B cell (primary cell): ENCODE data around the gene CBX4. TPM values are rescaled to one million over a fixed set of nuclear protein-coding genes. Genes with fewer than 3 reads are reported as not detected.

ENCODE experiments used
- ATAC-seq: fragments of 200-7000 bp; cut with Tn5 transposase; one replicate; pipeline ENCODE4 v1.10.0; 2021; ENCODE audit warnings: low read depth, mild to moderate bottlenecking, moderate number of reproducible peaks, moderate library complexity
- CTCF ChIA-PET: fragments of 350-600 bp; sonication (Branson Sonifier 250); formaldehyde crosslinking; loops from one replicate; lab custom pipeline; 2021; ENCODE audit warnings: antibody characterized with exemption, inconsistent platforms; lab: Charles Lee
- POLR2A ChIA-PET: fragments of 350-600 bp; sonication (Branson Sonifier 250); formaldehyde crosslinking; loops from one replicate; lab custom pipeline; 2021; ENCODE audit warnings: antibody characterized with exemption; lab: Charles Lee
- DNase-seq: peaks from one replicate; pipeline ENCODE4 v3.0.0; 2013
- H2AFZ ChIP-seq: 2 replicates; pipeline ENCODE4 v1.6.1; 2012; ENCODE audit warnings: mild to moderate bottlenecking, low read depth, low read length; ENCODE audit not compliant: insufficient read depth, poor library complexity, severe bottlenecking
- H3K27ac ChIP-seq, 2 donors: 1 replicate in 1 of 2; 2 replicates in 1 of 2; pipeline ENCODE4 v1.5.1; 2012 to 2013; ENCODE audit warnings: low read length in 2 of 2, mild to moderate bottlenecking in 2 of 2, moderate library complexity in 1 of 2
- H3K27me3 ChIP-seq, 4 experiments: fragments of 200-600 bp in 1 of 4; sonication (generic) in 1 of 4; replicated peaks in 1 of 4; 1 replicate in 2 of 4; 2 replicates in 2 of 4; pipeline versions ENCODE4 v1.6.1 to v1.7.0; 2013 to 2016; ENCODE audit warnings: low read length in 3 of 4, mild to moderate bottlenecking in 2 of 4, mixed read lengths in 1 of 4, moderate library complexity in 1 of 4; ENCODE audit not compliant: insufficient read depth in 4 of 4, control insufficient read depth in 3 of 4; ENCODE audit errors: control extremely low read depth in 1 of 4
- H3K36me3 ChIP-seq, 2 experiments: replicated peaks in 1 of 2; 1 replicate in 1 of 2; 2 replicates in 1 of 2; pipeline versions ENCODE4 v1.6.1 to v1.7.1; 2013; ENCODE audit warnings: low read length in 1 of 2; ENCODE audit not compliant: insufficient read depth in 2 of 2, control insufficient read depth in 1 of 2; ENCODE audit errors: control extremely low read depth in 1 of 2, extremely low read depth in 1 of 2
- H3K4me1 ChIP-seq, 2 donors: fragments of 200-600 bp in 1 of 2; sonication (generic) in 1 of 2; 1 replicate in 1 of 2; 2 replicates in 1 of 2; pipeline versions ENCODE4 v1.5.1 to v1.6.1; 2013 to 2017; ENCODE audit warnings: low read length in 2 of 2; ENCODE audit not compliant: control insufficient read depth in 2 of 2, insufficient read depth in 2 of 2
- H3K4me2 ChIP-seq: replicated peaks from 2 replicates; pipeline ENCODE3; 2012; ENCODE audit warnings: mild to moderate bottlenecking, low read depth, low read length; ENCODE audit not compliant: poor library complexity, severe bottlenecking
- H3K4me3 ChIP-seq, 5 experiments: fragments of 200-600 bp in 1 of 5; sonication (generic) in 1 of 5; 1 replicate in 3 of 5; 2 replicates in 2 of 5; pipeline versions ENCODE4 v1.5.1 to v1.7.0; 2011 to 2016; ENCODE audit warnings: low read length in 4 of 5, mild to moderate bottlenecking in 4 of 5, low read depth in 2 of 5, control low read depth in 1 of 5, moderate library complexity in 1 of 5; ENCODE audit not compliant: insufficient read depth in 1 of 5; ENCODE audit errors: control extremely low read depth in 1 of 5, extremely low read depth in 1 of 5
- H3K79me2 ChIP-seq: fragments of 200-600 bp; sonication (generic); one replicate; pipeline ENCODE4 v1.6.0; 2016; ENCODE audit warnings: low read length; ENCODE audit not compliant: control insufficient read depth, insufficient read depth
- H3K9ac ChIP-seq: fragments of 200-600 bp; sonication (generic); 2 replicates; pipeline ENCODE4 v1.6.1; 2017; ENCODE audit warnings: mild to moderate bottlenecking, low read length, moderate library complexity
- H3K9me3 ChIP-seq, 3 donors: one replicate each; pipeline versions ENCODE4 v1.6.1 to v1.7.1; 2013; ENCODE audit warnings: low read length in 2 of 3; ENCODE audit not compliant: control insufficient read depth in 2 of 3, insufficient read depth in 1 of 3; ENCODE audit errors: control extremely low read depth in 1 of 3
- H4K20me1 ChIP-seq: 2 replicates; pipeline ENCODE4 v1.6.0; 2012; ENCODE audit warnings: mild to moderate bottlenecking, low read length; ENCODE audit not compliant: insufficient read depth, control insufficient read depth, poor library complexity, severe bottlenecking
- H3K27ac Mint-ChIP-seq: one replicate; pipeline ENCODE4 v1.8.0; 2021; ENCODE audit warnings: mixed read lengths
- H3K27me3 Mint-ChIP-seq: one replicate; pipeline ENCODE4 v1.8.0; 2021; ENCODE audit warnings: mixed read lengths
- H3K4me1 Mint-ChIP-seq: one replicate; pipeline ENCODE4 v1.8.0; 2021; ENCODE audit warnings: mixed read lengths
- H3K4me3 Mint-ChIP-seq: one replicate; pipeline ENCODE4 v1.8.0; 2021; ENCODE audit warnings: mixed read lengths
- H3K9me3 Mint-ChIP-seq: one replicate; pipeline ENCODE4 v1.8.0; 2022; ENCODE audit warnings: mixed read lengths; ENCODE audit not compliant: insufficient read depth
- EZH2 ChIP-seq: IDR thresholded peaks from 2 replicates; pipeline ENCODE4 v1.6.1; 2012; ENCODE audit warnings: borderline replicate concordance, low read depth, mild to moderate bottlenecking, moderate library complexity, low read length; ENCODE audit not compliant: insufficient read depth, poor library complexity, severe bottlenecking
- WGBS: methylation state at CpG from one replicate; pipeline ENCODE4 v1.1.5; 2013; ENCODE audit warnings: missing lambda C conversion rate; ENCODE audit not compliant: insufficient coverage; 5-methylcytosine and 5-hydroxymethylcytosine counted together
- intact Hi-C: fragments of 100-400 bp; cut with micrococcal nuclease; formaldehyde crosslinking; loops from one replicate; pipeline ENCODE4 v1.10.0; 2022
- polyA plus RNA-seq: library from polyadenylated mRNA; depleted of rRNA; stranded (reverse); fragments of >200 nt; gene quantifications from 2 replicates; pipeline ENCODE4 v1.2.3, GENCODE V29; 2012
- total RNA-seq, 2 donors: library from RNA; stranded (reverse); fragments of 120-200 nt in 1 of 2; gene quantifications; 1 replicate in 1 of 2; 2 replicates in 1 of 2; pipeline versions ENCODE4 v1.2.3 to v1.2.4, GENCODE V29; 2013 to 2022
- TF ChIP-seq, protein P1 (sequence below): fragments of 200-600 bp; IDR thresholded peaks from one replicate; pipeline ENCODE4 v1.8.0; 2022; ENCODE audit warnings: antibody characterized with exemption, mild to moderate bottlenecking

CBX4 gene
- total and polyA plus RNA-seq, 2 donors (not counting 1 experiment from before 2014, with no cell fraction given): 81.9 to 115 TPM

GRCh38 chr17:79811868-79812352, 27.3 kb downstream of the CBX4 start:
- H3K4me3 ChIP-seq: peak overlapping the region in 1 of 5 experiments; percentile 25
- no peaks in the 10 kb centered on the region for H3K79me2 ChIP-seq
- H3K9me3 ChIP-seq: peaks cover 0 to 70% (median 0%) of the 10 kb centered on the region in 3 donors
- ChIA-PET POLR2A (interaction anchor here (1.3 to 3.4 kb wide), 3 partner anchors 10 to 27 kb away, joined by 3 to 10 read pairs (median 8); partner anchors contain the start of gene CBX4), CTCF (interaction anchor here (0.6 to 3.6 kb wide), 10 partner anchors 8 to 160 kb away, joined by 3 to 21 read pairs (median 4); partner anchors contain the start of genes CBX4 and CBX8)
- no peaks in the 10 kb centered on the region for H3K36me3 ChIP-seq
- H3K27ac ChIP-seq: no peak overlapping the region
- Mint-ChIP-seq H3K27ac (peak overlapping the region; percentile 65), H3K9me3 (no peaks in the 10 kb centered on the region), H3K4me3 (peak overlapping the region; percentile 58), H3K27me3 (peaks cover 51% of the 10 kb centered on the region), H3K4me1 (peaks cover 29% of the 10 kb centered on the region)
- H3K27me3 ChIP-seq: peaks cover 0 to 90% (median 70%) of the 10 kb centered on the region in 4 experiments
- 3% methylated on average over 9 of the region's 20 CpGs for WGBS
- peaks cover 47 to 66% of the 10 kb centered on the region in 2 donors for H3K4me1 ChIP-seq
- TF ChIP-seq, protein P1, sequence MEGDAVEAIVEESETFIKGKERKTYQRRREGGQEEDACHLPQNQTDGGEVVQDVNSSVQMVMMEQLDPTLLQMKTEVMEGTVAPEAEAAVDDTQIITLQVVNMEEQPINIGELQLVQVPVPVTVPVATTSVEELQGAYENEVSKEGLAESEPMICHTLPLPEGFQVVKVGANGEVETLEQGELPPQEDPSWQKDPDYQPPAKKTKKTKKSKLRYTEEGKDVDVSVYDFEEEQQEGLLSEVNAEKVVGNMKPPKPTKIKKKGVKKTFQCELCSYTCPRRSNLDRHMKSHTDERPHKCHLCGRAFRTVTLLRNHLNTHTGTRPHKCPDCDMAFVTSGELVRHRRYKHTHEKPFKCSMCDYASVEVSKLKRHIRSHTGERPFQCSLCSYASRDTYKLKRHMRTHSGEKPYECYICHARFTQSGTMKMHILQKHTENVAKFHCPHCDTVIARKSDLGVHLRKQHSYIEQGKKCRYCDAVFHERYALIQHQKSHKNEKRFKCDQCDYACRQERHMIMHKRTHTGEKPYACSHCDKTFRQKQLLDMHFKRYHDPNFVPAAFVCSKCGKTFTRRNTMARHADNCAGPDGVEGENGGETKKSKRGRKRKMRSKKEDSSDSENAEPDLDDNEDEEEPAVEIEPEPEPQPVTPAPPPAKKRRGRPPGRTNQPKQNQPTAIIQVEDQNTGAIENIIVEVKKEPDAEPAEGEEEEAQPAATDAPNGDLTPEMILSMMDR: no peak
- peak; percentile 80 for TF ChIP-seq EZH2
- H2AFZ ChIP-seq: no peak overlapping the region
- peaks cover 59% of the 10 kb centered on the region for H4K20me1 ChIP-seq
- intact Hi-C loops: loop anchor here (1.0 to 2.0 kb wide), 3 partner anchors 8 to 35 kb away; partner anchors contain the start of gene CBX8
- DNase-seq: no peak
- no peak overlapping the region for H3K9ac ChIP-seq
- ATAC-seq: no peak
- H3K4me2 ChIP-seq: peak overlapping the region; percentile 68
